Stimulated activated naive CD8-positive, alpha-beta T cell treated with anti-CD3 and anti-CD28 coated beads, Interleukin-15, amount 100 ng/mL, for 72 hours (primary cell): ENCODE measurements around the gene ZNF423.

Experiments
- ATAC-seq: fragments of 150-1000 bp; cut with Tn5 transposase; 2 replicates; pipeline ENCODE4 v1.10.0; 2021; ENCODE audit warnings: mild to moderate bottlenecking, moderate library complexity
- DNase-seq, 2 donors: peaks; one replicate each; pipeline ENCODE4 v3.0.0; 2021 to 2022
- H3K27ac Mint-ChIP-seq, 2 donors: one replicate each; pipeline ENCODE4 v1.8.0; 2022; ENCODE audit warnings: mild to moderate bottlenecking in 2 of 2, mixed read lengths in 2 of 2, moderate library complexity in 2 of 2
- H3K27me3 Mint-ChIP-seq: one replicate; pipeline ENCODE4 v1.8.0; 2022; ENCODE audit warnings: mixed read lengths
- H3K4me1 Mint-ChIP-seq: one replicate; pipeline ENCODE4 v1.8.0; 2022; ENCODE audit warnings: mild to moderate bottlenecking, mixed read lengths
- H3K4me3 Mint-ChIP-seq, 2 donors: one replicate each; pipeline ENCODE4 v1.8.0; 2022; ENCODE audit warnings: mild to moderate bottlenecking in 2 of 2, mixed read lengths in 2 of 2, moderate library complexity in 1 of 2
- H3K9me3 Mint-ChIP-seq, 2 donors: one replicate each; pipeline ENCODE4 v1.8.0; 2022; ENCODE audit warnings: mixed read lengths in 2 of 2

Gene ZNF423

DNA sequence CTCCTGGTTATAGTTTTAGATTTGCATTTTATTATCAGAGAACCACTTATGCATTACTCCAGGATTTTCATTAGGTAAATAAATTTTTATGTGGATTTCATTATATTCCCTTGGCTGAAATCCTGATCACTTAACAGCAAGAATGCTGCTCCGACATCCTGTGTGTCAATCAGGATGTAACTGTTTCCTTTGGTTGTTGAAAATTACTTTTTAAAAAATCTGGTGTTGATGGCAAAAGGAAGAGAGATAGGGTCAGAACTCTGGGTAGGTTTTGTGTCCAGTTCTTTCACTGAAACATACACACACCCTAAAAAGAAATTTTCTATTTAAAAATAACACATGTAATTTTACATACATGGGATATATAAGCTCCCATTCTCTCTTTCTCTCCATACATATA, 30.9 kb downstream of the ZNF423 start:
- Mint-ChIP-seq H3K4me1 (no peaks in the 10 kb centered on the region), H3K4me3 (no peak overlapping the region), H3K9me3 (no peaks in the 10 kb centered on the region), H3K27me3 (peaks cover 26% of the 10 kb centered on the region), H3K27ac (no peak overlapping the region)
- ATAC-seq (no peak), DNase-seq (no peak)

DNA sequence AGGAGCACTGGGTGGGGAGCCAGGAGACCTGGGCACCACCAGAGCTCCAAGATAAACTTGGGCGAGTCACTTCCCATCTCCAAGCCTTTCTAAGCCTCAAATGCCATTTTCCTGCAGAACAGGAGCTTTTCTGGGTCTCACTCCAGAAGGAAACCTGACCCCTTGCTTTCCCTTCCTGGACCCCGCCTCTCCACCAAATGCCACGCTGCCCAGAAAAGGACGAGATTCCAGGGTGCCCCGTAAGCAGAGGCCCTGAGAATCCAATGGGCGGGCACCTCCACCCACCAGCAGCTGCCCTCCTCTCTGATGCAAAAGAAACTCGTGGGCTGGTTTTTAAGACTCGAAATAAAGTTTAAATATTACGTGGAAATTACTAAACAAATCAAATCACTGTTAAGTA, 31.3 kb downstream of the ZNF423 start:
- DNase-seq = no peak

DNA sequence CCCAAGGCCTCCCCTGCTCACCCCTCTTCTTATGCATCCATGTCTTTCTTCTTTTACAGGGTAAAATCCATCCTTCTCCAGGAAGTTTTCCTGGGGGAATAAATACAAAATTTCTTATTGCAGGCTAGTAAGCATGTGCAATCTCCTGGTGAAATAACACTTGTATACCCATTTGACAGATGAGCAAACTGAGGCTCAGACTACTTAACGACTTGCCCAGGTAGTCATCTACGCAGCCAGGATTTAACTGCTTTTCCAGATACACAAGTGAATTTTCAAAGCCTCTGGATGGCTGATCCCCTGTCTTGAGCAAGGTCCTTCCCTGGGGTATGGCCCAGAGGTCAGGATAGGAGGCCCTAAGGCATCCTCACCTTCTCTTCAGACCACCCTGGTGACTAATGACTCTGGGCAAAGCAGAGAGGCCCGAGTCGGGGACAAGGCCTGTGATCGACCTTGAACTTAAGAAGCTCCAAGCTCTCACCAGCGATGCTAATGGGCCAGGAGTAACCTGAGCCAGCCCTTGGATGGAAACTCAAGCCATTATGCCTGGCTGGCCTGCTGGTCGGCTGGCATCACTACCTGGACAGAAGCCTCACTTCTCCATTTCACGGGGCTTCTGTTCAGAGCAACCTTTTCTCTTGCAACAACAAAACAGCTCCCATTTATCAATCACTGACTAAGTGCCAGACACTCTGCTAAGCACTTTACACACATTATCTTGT, 33.1 kb downstream of the ZNF423 start:
- Mint-ChIP-seq H3K4me1 (no peaks in the 10 kb centered on the region), H3K4me3 (no peak overlapping the region), H3K27ac (no peak overlapping the region), H3K27me3 (peaks cover 15% of the 10 kb centered on the region), H3K9me3 (no peaks in the 10 kb centered on the region)
- DNase-seq (no peak), ATAC-seq (no peak)

More for the DNA sequence above, 31.3 kb downstream of the ZNF423 start:
- no peak overlapping the region for H3K4me3 Mint-ChIP-seq
- no peaks in the 10 kb centered on the region for H3K9me3 Mint-ChIP-seq
- peaks cover 26% of the 10 kb centered on the region for H3K27me3 Mint-ChIP-seq
- H3K27ac Mint-ChIP-seq = no peak overlapping the region
- ATAC-seq = no peak
- H3K4me1 Mint-ChIP-seq = no peaks in the 10 kb centered on the region

- H3K4me3 Mint-ChIP-seq = no peak overlapping the region
- DNase-seq (no peak), ATAC-seq (no peak)
- H3K4me1 Mint-ChIP-seq = no peaks in the 10 kb centered on the region
- H3K27me3 Mint-ChIP-seq = peaks cover 6% of the 10 kb centered on the region
- no peak overlapping the region for H3K27ac Mint-ChIP-seq
- no peaks in the 10 kb centered on the region for H3K9me3 Mint-ChIP-seq
Observed at GRCh38 chr16:49821614-49822282, 34.2 kb downstream of the ZNF423 start.

GRCh38 chr16:49821156-49821555, 34.8 kb downstream of the ZNF423 start:
- H3K4me1 Mint-ChIP-seq = no peaks in the 10 kb centered on the region
- H3K27me3 Mint-ChIP-seq = peaks cover 5% of the 10 kb centered on the region
- no peak overlapping the region for H3K4me3 Mint-ChIP-seq
- H3K9me3 Mint-ChIP-seq = no peaks in the 10 kb centered on the region
- DNase-seq (no peak), ATAC-seq (no peak)
- H3K27ac Mint-ChIP-seq = no peak overlapping the region

- Mint-ChIP-seq H3K27me3 (no peaks in the 10 kb centered on the region), H3K4me3 (no peak overlapping the region), H3K4me1 (no peaks in the 10 kb centered on the region), H3K27ac (no peak overlapping the region), H3K9me3 (no peaks in the 10 kb centered on the region)
- no peak for DNase-seq
- no peak for ATAC-seq
Observed at GRCh38 chr16:49817754-49818507, 38.0 kb downstream of the ZNF423 start.

GRCh38 chr16:49816875-49817274, 39.0 kb downstream of the ZNF423 start:
- DNase-seq (no peak), ATAC-seq (no peak)
- Mint-ChIP-seq H3K9me3 (no peaks in the 10 kb centered on the region), H3K27ac (no peak overlapping the region), H3K4me1 (no peaks in the 10 kb centered on the region), H3K4me3 (no peak overlapping the region), H3K27me3 (no peaks in the 10 kb centered on the region)

DNA sequence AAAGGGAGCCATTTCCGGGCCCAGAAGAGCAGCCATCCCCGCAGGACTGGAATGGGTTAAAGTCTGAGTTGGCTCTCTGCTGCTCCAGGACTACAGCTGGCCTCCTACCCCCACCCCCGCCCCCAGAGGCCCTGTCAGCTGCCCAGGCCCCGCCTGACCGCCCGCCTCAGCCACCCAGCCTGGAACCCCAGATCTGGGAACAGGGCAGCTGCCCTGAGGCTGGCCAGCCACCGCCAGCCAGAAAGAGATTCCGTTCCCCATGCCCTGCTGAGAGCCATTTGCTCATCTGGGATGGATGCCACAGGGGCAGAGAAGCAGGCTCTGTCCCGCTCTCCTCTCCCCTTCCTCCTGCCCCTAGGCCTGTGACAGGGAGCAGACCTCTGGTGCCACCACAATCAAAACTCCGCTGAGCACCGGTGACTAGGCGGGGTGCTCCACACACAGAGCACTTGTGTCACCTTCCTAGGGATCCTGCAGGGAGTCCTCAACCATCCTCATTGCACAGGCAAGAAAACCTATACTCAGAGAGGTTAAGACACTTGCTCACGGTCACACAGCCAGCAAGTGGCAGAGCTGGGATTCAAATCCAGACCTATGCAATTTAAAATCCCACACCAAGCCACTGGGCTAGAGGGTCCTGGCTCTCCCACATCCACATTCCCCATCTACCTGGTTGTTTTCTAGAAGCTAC, 44.1 kb downstream of the ZNF423 start:
- Mint-ChIP-seq H3K27ac (no peak overlapping the region), H3K4me1 (no peaks in the 10 kb centered on the region), H3K27me3 (no peaks in the 10 kb centered on the region)

DNA sequence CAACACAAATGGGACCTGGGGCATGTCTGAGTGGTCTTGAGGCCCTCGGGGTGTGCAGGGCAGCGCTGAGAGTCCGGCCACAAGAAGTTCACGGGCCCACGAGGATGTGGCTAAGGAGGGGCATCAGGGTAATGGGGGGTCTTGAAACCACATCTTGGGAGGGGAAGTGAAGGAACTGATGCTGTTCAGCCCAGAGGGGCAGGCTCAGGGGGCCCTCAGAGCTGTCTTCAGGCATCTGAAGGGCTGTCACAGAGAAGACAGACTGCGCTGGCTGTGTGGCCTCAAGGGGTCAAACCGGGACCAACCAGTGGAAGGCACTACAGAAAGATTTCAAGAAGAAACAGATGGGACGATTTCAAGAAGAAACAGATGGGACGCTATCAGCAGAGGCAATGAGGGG, 45.1 kb downstream of the ZNF423 start:
- DNase-seq (no peak), ATAC-seq (no peak)
- Mint-ChIP-seq H3K4me1 (no peaks in the 10 kb centered on the region), H3K27me3 (no peaks in the 10 kb centered on the region), H3K4me3 (no peak overlapping the region), H3K9me3 (no peaks in the 10 kb centered on the region), H3K27ac (no peak overlapping the region)

More for the DNA sequence above, 44.1 kb downstream of the ZNF423 start:
- no peaks in the 10 kb centered on the region for H3K9me3 Mint-ChIP-seq
- no peak overlapping the region for H3K4me3 Mint-ChIP-seq
- ATAC-seq = peak; percentile 10
- no peak for DNase-seq

GRCh38 chr16:49809561-49809960, 46.4 kb downstream of the ZNF423 start:
- H3K9me3 Mint-ChIP-seq = no peaks in the 10 kb centered on the region
- H3K4me1 Mint-ChIP-seq = no peaks in the 10 kb centered on the region
- no peaks in the 10 kb centered on the region for H3K27me3 Mint-ChIP-seq
- no peak overlapping the region for H3K27ac Mint-ChIP-seq
- DNase-seq = no peak
- no peak overlapping the region for H3K4me3 Mint-ChIP-seq
- no peak for ATAC-seq

DNA sequence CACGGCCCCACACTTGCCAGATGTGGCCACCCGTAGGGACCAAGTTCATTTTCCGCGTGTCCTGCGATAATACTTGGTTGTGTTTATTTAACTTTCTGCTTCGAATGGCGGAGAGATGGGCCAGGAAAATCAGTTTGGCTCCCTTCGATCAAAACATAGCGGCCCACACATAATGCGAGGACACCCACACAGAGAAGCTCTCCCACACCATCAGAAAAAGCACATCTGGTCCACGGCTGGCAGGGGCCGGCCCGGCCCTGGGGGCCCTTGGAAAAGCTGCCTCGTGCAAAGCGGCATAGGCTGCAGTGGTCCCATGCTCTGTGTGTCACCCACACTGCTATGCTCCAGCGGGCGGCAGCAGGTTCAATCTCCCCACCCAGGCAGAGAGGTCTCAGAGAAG, 46.9 kb downstream of the ZNF423 start:
- H3K27ac Mint-ChIP-seq = no peak overlapping the region
- ATAC-seq (no peak), DNase-seq (no peak)
- H3K4me1 Mint-ChIP-seq = no peaks in the 10 kb centered on the region
- H3K27me3 Mint-ChIP-seq = no peaks in the 10 kb centered on the region
- no peak overlapping the region for H3K4me3 Mint-ChIP-seq
- no peaks in the 10 kb centered on the region for H3K9me3 Mint-ChIP-seq

- no peaks in the 10 kb centered on the region for H3K4me1 Mint-ChIP-seq
- H3K27ac Mint-ChIP-seq = no peak overlapping the region
- H3K4me3 Mint-ChIP-seq = no peak overlapping the region
- no peak for DNase-seq
- ATAC-seq = no peak
- H3K9me3 Mint-ChIP-seq = no peaks in the 10 kb centered on the region
- H3K27me3 Mint-ChIP-seq = no peaks in the 10 kb centered on the region
Observed at GRCh38 chr16:49806446-49806845, 49.5 kb downstream of the ZNF423 start.

DNA sequence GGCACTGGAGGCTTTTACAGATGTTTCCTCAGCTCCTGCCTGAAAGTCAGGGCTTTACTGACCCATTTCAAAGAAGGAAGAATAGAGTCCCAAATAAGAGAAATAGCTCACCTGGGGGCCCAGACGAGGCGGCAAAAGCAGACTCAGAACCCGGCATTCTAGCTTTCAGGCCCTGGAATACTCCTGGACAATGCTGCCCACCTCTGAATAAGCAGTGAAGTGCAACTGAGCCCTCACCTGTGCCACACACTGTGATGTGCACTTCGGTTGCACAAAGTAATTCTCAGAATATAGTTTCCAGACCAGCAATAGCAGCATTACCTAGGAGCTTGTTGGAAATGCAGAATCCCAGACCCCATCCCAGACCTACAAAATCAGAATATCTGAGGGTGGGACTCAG, 54.6 kb downstream of the ZNF423 start:
- no peaks in the 10 kb centered on the region for H3K9me3 Mint-ChIP-seq
- H3K4me1 Mint-ChIP-seq = no peaks in the 10 kb centered on the region
- no peaks in the 10 kb centered on the region for H3K27me3 Mint-ChIP-seq
- no peak overlapping the region for H3K27ac Mint-ChIP-seq
- H3K4me3 Mint-ChIP-seq = no peak overlapping the region
- ATAC-seq (no peak), DNase-seq (no peak)

DNA sequence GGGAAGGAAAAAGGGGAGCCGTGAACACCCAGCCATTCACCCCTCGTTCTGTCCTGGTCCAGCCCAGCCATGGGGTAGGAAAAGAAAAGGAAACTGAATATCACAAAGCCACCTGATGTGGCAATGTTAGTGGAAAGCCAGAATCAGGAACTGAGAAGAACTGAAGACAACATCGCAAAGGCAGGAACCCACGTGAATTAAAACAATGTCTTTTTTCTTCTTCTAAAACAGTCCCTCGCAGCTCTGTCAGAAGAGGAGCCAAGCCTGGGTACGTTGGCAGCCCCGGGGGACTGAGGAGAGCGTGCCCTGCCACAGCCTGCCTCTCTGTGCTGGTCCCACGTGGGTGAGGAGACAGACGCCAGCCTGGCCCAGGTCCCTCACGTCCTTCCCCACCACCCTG, 55.0 kb downstream of the ZNF423 start:
- H3K4me1 Mint-ChIP-seq = no peaks in the 10 kb centered on the region
- H3K27me3 Mint-ChIP-seq = no peaks in the 10 kb centered on the region
- DNase-seq (no peak), ATAC-seq (no peak)
- H3K9me3 Mint-ChIP-seq = no peaks in the 10 kb centered on the region
- H3K27ac Mint-ChIP-seq = no peak overlapping the region
- no peak overlapping the region for H3K4me3 Mint-ChIP-seq

DNA sequence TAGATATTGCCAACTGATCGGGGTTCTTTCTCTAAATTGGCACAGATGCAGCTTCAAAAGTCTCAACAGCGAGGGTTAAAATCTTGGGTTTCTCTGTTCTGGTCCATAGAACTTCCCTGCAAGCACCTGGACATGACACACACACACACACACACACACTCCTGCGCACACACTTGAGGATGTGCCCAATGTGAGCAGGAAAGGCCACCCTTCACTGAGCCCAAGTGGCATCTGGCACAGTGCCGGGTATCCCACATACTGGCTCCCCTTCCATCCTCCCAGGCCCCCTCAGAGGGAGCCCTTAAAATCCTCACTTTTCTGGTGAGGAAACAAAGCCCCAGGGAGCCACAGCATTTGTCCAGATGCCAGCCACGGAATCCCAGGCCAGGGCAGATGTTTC, 55.5 kb downstream of the ZNF423 start:
- Mint-ChIP-seq H3K4me1 (no peaks in the 10 kb centered on the region), H3K27me3 (no peaks in the 10 kb centered on the region), H3K27ac (no peak overlapping the region), H3K9me3 (no peaks in the 10 kb centered on the region), H3K4me3 (no peak overlapping the region)
- ATAC-seq (no peak), DNase-seq (no peak)

- no peak overlapping the region for H3K27ac Mint-ChIP-seq
- no peaks in the 10 kb centered on the region for H3K27me3 Mint-ChIP-seq
- no peaks in the 10 kb centered on the region for H3K9me3 Mint-ChIP-seq
- H3K4me3 Mint-ChIP-seq = no peak overlapping the region
- ATAC-seq (no peak), DNase-seq (no peak)
- no peaks in the 10 kb centered on the region for H3K4me1 Mint-ChIP-seq
Observed at GRCh38 chr16:49799172-49799571, 56.7 kb downstream of the ZNF423 start.
